Dedifferentiated amniotic fluid mesenchymal stem cell (primary cell): Measurements from ENCODE around the gene TAF11.
"Not testable (repeated sequence)": the region's sequence is repeated elsewhere in the genome, so short reads cannot be mapped to it uniquely, and the experiment has no call there.

Source experiments
- DNase-seq: peaks from one replicate; pipeline ENCODE4 v3.0.0-alpha.2; 2016; ENCODE audit errors: extremely low spot score

Gene TAF11

DNA sequence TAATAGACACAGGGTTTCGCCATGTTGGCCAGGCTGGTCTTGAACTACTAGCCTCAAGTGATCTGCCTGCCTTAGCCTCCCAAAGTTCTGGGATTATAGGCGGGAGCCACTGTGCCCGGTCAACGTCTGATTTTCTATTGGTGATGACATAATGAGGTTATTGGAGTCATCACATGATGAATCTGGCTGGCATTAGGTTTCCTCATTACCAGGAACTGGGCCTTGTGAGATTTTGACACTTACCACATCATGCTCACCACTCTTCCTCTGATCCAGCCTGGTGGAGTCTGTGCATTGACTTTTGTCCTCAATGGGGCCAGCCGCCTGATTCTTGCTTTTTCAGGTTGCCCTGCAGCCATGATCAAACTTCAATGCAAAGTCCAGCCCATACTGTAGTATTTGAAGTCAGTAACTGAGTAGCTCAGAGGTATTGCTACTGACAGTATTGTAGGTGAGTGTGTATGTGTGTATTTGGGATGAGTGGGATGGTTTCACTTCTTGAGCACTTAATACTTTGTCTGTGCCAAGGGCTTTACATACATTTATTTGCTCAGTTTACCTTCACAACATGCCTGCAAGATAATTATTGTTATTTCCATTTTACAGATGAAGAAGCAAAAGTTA lies 17.3 kb upstream of the TAF11 start:
- no peak for DNase-seq

DNA sequence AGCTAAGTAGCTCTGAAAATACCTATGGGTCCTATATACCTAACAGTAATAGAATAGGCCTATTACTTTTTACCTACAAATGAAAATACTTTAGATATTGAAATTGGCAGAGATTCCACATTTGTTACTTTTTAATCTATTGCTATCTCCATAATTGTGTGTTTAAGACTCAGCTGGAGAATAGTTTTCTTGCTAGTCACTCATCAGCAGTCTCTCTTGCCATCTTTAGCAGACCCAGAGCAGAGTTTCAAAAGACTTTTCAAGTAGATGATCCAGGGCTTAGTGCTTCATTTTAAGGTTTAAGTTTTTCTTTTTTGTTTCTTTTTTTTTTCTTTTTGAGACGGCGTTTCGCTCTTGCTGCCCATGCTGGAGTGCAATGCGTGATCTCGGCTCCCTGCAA lies 14.1 kb upstream of the TAF11 start:
- no peak for DNase-seq

DNA sequence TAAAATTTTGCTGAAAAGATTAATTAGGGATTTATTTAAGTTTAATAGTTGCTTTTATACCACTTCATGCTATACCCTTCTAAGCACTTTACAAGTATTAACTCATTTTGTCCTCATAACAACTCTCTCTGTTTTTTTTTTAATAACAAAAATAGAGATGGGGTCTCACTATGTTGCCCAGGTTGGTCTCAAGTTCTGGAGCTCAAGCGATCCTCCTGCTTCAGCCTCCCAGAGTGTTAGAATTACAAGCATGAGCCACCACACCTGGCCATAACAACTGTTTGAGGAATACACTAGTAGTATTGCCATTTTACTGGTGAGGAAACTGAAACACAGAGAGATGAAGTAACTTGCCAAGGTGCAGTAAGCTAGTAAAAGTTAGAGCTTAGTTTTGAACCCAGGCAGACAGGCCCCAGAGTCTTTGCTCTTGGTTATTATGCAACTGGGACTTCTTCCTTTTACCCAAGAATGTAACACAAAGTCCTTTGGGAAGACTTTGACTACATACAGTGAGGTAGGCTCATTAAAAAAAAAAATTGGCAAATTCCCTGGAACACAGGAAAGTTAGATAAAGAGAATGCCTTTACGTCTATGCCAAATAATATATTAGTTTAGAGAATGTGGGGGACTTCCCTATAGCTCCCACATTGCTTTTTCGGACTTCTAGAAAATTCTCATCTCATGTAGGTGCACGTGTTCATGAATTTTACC lies 12.6 kb upstream of the TAF11 start:
- no peak for DNase-seq

DNA sequence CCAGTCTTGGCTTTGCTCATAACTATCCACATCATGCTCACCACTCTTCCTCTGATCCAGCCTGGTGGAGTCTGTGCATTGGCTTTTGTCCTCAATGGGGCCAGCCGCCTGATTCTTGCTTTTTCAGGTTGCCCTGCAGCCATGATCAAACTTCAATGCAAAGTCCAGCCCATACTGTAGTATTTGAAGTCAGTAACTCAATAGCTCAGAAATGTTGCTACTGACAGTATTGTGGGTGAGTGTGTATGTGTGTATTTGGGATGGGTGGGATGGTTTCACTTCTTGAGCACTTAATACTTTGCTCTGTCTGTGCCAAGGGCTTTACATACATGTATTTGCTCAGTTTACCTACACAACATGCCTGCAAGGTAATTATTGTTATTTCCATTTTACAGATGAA lies 11.9 kb upstream of the TAF11 start:
- not testable (repeated sequence) for DNase-seq

DNA sequence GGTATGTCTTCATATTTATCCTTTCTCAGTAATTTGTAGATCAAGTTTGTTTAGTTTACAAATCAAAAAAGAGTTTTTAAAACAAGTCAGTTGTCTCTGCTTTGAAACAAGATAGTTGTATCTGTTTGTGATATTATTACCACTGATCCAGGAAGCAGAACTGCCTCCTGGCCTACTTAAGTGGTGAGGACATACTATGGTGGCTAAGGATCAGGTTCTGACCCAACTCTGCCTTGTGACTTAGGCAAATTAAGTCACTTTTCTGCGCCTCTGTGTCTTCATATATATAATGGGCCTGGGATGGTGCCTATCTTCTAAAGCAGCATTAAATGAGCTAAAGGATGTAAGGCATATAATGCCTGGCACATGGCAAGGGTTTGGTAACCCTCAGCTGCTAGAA lies 9.9 kb upstream of the TAF11 start:
- DNase-seq = no peak

DNA sequence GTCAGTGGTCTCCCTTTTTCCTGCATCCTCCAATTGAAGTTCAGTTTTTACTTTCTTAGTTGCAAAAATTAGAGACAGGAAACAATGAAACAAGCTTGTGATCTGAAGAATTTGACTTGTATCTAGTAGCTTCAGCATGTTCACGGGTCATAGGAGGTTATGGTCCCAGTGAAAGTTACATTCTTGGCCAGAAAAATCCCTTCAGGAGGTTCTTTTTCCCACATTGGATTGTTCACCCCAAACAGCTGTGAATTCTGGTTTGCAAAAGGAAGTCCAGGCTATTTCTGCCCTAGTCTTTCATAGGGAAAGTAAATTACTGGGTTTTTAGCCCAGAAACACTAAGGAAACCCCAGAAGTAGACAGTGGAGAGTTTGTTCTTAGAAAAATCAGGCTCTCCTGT lies 9.3 kb upstream of the TAF11 start:
- no peak for DNase-seq

DNA sequence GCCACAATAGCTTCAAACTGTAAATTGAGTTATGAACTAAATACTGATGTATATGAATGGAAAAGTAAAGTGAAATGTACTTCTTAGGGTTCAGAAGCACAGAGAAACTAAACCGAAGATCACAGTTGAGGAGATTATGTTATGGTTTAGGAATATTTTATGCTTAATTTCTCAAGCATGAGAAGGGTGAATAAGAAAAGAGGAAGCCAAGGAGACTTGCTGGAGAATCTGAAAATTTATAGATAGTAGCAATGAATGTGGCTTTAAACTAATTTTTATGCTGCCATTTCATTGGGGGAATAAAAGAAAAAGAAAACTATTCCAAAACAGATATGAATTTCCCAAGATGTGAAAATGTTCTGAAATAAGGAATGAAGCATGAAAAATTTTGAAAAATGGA lies 6.9 kb upstream of the TAF11 start:
- DNase-seq = no peak

DNA sequence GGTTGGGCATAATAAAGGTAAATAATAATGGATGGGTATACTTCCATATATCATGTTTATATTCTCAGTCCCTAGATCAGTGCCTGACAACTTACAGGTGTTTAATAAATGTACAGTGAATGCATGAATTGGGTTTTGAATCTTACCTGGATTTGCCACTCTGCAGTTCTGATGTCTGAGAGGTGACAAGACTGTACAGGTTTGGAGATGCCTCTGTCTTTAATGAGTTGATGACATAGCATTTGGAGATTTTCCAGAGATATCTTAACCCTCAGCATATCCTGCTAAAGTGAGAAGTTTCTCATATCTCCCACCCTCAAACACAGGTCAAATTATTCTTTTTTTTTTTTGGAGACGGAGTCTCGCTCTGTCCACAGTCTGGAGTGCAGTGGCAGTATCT lies 3.5 kb upstream of the TAF11 start:
- no peak for DNase-seq

DNA sequence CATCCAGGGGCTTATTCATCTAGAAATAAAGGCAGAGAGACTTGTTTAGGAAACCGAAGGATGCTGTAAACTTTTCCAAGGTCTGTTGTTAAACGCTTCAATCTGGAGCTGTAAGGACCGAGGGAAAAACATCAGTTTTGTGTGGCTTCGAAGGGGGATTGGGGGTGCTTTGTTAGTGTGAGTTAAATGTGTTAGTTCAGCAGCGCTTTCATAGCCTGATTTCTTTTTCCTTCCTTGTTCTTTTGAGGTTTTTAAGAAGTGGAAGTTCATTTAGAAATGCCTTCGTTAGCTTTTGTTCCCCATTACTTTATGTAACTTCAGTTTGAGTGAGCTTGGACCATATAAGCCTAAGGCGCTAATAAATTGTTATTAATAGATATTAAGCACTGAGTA lies 2.7 kb upstream of the TAF11 start:
- no peak for DNase-seq

DNA sequence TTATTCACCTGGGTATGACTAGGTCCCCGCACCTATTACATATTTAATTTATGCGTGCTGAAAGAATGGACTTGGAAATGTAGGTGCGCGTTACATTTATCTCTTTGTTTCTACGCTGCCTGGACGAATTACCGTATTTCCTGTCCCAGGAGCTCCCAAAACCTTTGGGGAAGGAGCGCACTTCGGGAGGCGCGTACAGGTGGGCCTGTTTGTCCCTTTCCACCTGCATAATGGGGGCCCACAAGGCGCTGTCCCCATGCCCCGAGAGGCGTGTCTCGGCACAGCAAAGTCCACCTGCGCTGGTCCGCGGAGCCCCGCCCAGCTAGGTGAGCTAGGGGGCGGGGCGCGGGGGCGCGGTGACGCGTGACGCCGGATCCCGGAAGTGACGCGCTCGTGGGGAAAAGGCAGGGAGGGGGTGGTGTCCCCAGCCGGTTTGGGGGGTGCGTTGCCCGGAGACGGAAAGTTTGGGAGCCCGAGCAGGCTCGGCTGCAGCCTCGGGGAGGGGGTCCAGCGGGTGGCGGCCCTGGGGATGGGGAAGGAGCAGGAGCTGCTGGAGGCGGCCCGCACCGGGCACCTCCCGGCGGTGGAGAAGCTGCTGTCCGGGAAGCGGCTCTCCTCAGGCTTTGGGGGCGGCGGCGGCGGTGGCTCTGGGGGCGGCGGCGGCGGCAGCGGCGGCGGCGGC lies 1.2 kb upstream of the TAF11 start, which contains the start of gene ANKS1A:
Gene ANKS1A, plus strand, starts transcription at position 382 of the 682 bp plus-strand sequence. Its CDS starts 148 bp downstream, at position 530.
- DNase-seq = no peak

DNA sequence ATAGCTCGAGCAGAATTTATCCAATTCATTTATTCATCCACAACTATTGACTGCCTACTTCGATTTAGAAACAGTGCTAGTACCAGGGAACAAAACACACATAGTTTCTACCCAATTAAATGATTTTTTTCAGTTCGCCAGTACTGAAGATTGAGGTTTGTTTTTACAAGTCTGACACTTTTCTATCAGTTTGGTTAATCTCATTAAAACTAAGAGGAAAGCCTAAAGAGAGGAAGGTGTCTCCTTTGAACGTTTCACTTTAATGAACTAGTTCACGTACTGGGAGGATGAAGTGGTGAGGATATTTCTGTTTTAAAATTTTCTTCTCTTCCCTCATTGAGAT lies 643 bp upstream of the TAF11 start:
- DNase-seq = no peak

DNA sequence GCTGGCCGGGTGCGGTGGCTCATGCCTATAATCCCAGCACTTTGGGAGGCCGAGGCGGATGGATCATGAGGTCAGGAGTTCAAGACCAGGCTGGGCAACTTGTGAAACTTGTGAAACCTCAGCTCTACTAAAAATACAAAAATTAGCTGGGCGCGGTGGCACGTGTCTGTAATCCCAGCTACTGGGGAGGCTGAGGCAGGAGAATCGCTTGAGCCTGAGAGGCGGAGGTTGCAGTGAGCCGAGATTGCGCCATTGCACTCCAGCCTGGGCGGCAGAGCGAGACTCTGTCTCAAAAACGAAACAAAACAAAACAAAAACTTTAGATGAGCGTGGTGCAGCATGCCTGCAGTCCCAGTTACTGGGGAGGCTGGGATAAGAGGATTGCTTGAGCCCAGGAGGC lies 2.0 kb downstream of the TAF11 start:
- not testable (repeated sequence) for DNase-seq

DNA sequence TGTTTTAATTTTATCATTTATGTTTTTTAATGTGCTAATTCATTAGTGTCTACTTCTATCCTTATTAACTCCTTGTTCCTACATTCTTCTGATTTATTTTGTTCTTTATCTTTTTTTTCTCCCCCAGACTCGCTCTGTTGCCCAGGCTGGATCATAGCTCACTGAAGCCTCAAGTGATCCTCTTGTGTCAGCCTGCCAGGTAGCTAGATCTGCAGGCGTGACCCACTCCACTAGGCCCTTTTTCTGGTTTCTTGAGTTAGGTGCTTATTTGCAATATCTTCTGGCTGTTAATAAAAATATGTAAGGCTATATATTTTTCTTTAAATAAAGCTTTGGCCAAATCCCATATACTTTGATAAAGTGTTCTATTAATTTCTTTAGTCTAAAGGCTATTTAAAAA lies 2.8 kb downstream of the TAF11 start:
- DNase-seq = no peak

DNA sequence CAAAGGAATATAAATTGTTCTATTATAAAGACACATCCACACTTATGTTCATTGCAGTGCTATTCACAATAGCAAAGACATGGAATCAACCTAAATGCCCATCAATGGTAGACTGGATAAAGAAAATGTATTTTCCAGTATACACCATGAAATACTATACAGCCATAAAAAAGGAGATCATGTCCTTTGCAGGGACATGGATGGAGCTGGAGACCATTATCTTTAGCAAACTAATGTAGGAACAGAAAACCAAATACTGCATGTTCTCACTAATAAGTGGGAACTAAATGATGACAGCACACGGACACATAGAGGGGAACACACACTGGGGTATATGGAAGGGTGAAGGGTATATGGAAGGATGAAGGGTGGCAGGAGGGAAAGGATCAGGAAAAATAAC lies 3.8 kb downstream of the TAF11 start:
- DNase-seq = not testable (repeated sequence)

DNA sequence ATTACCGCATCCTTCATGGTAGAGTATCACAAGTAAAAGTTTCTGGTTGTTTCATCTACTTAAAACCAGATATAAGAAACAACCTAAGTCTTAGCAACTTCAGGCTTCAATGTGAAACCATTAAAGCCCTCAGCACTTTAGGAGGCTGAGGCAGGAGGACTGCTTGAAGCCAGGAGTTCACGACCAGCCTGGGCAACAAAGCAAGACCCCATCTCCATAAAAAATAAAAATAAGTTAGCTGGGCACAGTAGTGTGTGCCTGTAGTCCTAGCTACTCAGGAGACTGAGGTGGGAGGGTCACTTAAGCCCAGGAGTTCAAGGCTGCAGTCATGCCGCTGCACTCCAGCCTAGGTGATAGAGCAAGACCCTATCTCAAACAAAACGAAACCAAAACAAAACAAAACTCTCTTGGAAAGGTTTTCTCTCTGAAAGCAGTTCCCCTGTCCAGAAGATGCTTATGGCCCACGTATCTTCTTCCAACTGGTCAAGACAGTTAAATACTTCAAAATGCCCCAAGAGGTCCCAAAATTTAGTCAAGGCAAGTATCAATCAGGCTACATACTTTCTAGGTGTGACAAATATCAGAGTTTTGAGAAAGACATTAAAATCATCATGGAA lies 9.9 kb downstream of the TAF11 start:
- no peak for DNase-seq

DNA sequence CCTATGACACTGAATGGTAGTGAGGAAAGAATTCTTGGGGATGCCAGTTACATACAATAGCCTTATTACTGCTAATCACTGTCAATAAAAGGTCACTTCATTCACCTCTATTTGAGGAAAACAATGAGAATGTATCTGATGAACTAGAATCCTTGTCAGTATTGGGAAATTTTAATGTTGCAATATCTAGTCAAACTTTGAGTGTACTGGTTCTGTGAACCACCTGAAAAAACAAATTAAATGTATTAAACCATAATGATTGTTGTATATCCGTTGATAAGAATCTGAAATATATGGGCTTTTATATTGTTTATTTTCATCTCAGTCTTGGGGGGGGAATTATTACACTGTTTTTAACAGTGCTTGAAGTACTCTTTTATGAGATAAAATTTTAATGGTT lies 10.6 kb downstream of the TAF11 start:
- no peak for DNase-seq

DNA sequence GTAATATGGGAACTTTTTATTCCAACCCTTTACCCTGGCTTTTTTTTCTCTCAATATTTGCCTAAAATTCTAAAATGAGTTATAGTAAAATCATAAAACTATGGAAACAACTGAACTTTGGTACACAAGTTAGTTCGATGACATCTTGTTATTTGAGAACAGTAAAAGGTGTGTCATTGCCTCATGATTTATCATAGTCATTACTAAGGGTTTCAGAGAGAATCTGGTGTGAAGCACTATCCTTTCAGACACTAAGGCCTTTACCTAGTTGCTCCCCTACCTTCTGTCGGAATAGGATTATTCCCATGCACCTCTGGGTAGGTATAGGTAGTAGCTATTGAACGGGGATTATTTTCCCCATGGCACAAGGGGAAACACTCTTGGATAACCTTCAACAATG lies 11.4 kb downstream of the TAF11 start:
- no peak for DNase-seq

DNA sequence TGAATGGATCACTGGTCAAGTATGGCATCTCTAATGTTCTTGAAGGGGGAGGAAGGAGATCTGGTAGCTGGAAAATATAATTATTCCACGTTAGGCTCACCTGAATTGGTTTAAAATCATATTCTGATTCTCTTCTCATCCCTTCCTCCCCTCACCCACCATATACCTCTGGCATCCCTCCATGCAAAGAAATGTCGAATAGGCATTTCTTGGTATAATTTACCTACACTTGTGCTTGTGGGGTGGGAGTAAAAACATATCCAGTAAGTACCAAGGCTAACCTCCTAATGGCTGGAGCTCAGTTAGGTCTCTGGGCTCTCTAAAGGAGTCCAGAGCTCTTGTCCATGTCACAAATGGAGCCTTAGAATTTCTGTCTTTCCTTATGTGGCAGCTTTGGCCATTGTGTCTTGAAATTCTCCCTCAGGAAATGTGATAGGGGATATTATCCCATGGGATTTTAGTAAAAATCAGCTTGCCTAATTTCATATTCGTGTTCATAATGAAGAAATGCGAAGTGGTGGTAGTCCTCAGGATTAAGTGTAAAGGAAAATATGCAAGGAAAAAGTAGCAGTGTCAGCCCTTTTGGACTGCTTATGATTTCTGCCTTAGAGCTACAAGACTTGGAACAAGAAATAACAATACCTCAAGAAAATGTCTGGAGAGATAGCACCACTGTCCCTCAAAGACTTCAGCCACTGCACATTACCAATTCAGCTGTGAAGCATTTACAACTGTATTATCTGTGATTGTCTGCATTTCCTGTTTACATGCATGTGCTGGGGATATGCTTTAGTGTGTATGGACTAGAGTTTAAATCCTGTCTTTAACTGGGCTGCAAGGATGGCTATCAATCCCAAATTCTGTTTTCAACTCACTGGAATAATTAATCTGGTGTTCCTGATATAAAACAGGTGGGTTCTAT lies 12.3 kb downstream of the TAF11 start:
- DNase-seq = no peak

DNA sequence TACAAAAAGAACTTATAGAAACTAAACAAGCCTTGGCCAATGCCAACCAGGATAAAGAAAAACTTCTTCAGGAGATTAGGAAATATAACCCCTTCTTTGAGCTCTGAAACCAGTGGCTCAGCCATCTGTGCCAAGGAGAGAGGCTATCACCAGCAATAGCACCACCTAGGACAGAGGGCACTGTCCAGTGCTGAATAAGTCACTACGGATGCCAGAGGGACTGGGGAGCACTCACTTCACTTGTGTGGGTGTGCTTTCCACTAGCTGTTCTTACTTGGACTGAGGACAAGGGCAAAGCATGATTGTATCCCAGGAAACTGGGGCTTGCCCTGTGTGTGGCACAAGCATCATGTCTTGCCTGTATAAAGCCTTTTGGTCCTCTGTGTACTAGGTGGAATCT lies 15.5 kb downstream of the TAF11 start:
- no peak for DNase-seq

DNA sequence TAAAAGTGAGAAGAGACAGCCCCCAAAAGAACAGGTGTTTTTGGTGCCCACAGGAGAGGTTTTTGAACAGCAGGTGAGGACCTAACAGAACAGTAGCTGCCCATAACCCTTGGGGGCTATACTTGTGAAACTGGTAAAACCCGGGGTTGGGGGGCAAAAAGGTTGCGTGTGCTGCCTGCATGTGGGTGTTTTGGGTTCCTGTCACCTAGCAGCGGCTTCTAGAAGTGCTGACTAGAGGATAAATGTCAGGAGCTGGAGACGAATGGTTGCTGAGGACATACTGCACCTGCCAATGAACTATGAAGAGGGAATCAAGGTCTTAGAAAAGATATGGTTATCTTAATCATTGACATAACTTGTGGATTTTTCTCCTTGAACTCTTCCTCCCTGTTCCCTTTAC lies 16.0 kb downstream of the TAF11 start:
- DNase-seq = no peak

DNA sequence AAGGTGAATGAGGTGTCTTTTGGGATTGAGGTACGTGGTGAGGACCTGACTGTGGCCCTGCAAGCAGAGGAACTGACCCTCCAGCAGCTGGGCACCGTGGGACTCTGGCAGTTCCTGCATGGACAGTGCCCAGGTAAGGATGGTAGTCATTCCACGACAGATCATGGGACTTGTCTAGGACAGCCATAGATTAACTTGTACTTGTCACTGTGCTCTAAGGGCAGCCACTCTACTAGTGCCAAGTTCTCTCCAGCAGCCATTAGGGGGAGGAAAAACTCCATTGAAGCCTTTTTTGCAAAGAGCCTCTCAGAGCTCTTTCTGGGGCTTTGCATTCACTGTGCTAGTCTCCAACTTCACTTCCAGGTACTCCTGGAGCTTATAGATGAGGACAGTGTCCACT lies 20.4 kb downstream of the TAF11 start:
- no peak for DNase-seq

DNA sequence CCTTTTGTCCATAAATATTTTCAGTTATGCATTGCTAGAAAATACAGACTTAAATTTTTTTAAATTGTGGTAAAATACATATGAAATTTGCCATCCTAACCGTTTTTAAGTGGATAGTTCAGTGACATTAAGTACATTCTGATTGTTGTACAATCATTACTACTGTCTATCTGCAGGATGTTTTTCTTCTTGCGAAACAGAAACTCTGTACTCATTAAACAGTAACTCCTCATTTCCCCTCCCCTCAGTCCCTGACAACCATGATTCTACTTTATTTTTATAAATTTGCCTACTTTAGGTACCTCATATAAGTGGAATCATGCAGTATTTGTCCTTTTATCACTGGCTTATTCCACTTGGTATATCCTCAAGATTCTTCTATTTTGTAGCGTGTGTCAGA lies 21.3 kb downstream of the TAF11 start:
- DNase-seq = no peak
